ENCODE results near the gene TSPEAR. TPM values are rescaled to one million over a fixed set of nuclear protein-coding genes. Genes with fewer than 3 reads are reported as not detected.
A peak's percentile ranks its signal among the peaks of the same experiment; 100 is the strongest.

Gene TSPEAR
- total and polyA plus RNA-seq, 2 of the 13 experiments (the other 11 are each of a cell fraction or from before 2014, with no cell fraction given) = 0.07 to 0.32 TPM

DNA sequence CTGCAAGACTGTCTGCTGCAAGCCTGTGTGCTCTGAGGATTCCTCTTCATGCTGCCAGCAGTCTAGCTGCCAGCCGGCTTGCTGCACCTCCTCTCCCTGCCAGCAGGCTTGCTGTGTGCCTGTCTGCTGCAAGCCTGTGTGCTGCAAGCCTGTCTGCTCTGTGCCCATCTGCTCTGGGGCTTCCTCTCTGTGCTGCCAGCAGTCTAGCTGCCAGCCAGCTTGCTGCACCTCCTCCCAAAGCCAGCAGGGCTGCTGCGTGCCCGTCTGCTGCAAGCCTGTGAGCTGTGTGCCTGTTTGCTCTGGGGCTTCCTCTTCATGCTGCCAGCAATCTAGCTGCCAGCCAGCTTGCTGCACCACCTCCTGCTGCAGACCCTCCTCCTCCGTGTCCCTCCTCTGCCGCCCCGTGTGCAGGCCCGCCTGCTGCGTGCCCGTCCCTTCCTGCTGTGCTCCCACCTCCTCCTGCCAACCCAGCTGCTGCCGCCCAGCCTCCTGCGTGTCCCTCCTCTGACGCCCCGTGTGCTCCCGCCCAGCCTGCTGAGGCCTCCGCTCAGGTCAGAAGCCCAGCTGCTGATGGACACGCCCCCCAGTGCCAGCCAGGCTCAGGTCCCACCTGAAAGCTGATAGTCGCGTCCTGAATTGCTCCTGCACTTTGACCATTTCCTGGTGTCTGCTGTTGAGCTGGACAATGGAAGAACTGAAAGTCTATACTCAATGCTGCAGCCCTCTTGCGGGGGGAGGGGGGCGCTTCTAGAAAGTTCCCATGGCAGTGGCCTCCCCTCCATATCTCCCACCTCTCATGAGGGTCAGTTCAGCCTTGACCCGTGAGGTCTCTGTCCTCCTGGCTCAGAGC is 136.7 kb downstream of the TSPEAR start (continued):
- TF ChIP-seq, protein P1, sequence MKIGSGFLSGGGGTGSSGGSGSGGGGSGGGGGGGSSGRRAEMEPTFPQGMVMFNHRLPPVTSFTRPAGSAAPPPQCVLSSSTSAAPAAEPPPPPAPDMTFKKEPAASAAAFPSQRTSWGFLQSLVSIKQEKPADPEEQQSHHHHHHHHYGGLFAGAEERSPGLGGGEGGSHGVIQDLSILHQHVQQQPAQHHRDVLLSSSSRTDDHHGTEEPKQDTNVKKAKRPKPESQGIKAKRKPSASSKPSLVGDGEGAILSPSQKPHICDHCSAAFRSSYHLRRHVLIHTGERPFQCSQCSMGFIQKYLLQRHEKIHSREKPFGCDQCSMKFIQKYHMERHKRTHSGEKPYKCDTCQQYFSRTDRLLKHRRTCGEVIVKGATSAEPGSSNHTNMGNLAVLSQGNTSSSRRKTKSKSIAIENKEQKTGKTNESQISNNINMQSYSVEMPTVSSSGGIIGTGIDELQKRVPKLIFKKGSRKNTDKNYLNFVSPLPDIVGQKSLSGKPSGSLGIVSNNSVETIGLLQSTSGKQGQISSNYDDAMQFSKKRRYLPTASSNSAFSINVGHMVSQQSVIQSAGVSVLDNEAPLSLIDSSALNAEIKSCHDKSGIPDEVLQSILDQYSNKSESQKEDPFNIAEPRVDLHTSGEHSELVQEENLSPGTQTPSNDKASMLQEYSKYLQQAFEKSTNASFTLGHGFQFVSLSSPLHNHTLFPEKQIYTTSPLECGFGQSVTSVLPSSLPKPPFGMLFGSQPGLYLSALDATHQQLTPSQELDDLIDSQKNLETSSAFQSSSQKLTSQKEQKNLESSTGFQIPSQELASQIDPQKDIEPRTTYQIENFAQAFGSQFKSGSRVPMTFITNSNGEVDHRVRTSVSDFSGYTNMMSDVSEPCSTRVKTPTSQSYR (CRISPR knock-in tag; IDR thresholded peaks at IDR 0.05; ENCODE audit: borderline replicate concordance) = peak; percentile 80
- TF ChIP-seq SAP130 (CRISPR knock-in tag; IDR thresholded peaks at IDR 0.05; ENCODE audit: low read depth) (peak; percentile 78), PTBP1 (IDR thresholded peaks at IDR 0.05; ENCODE audit: low read depth, low read length, poor library complexity, severe bottlenecking) (no peak), NFE2L1 (CRISPR knock-in tag; IDR thresholded peaks at IDR 0.05; ENCODE audit: borderline replicate concordance) (no peak), GABPB1 (CRISPR knock-in tag; IDR thresholded peaks at IDR 0.05) (peak; percentile 43; the same call in 1 of the 2 replicates), YY1 (IDR thresholded peaks at IDR 0.05; ENCODE audit: insufficient read depth, insufficient replicate concordance, low read depth, low read length) (no peak), ZNF251 (CRISPR knock-in tag; IDR thresholded peaks at IDR 0.05) (0 out of 2 replicates have a peak, but pooled peaks have one; percentile 5), GABPA (IDR thresholded peaks at IDR 0.05; ENCODE audit: low read depth, low read length) (no peak), GABPA (CRISPR knock-in tag; IDR thresholded peaks at IDR 0.05; ENCODE audit: low read depth) (peak; percentile 49), ZNF292 (CRISPR knock-in tag; IDR thresholded peaks at IDR 0.05; ENCODE audit: borderline replicate concordance, low read depth) (peak; percentile 97), AKNA (CRISPR knock-in tag; IDR thresholded peaks at IDR 0.05; ENCODE audit: borderline replicate concordance) (no peak), TBL1XR1 (IDR thresholded peaks at IDR 0.05; ENCODE audit: borderline replicate concordance, low read length, partially characterized antibody) (no peak), ZNF747 (CRISPR knock-in tag; IDR thresholded peaks at IDR 0.05; ENCODE audit: borderline replicate concordance) (peak; percentile 87; the same call in 1 of the 2 replicates), HOXA3 (CRISPR knock-in tag; IDR thresholded peaks at IDR 0.05) (no peak; the same call in none of the 2 replicates), ZFP91 (CRISPR knock-in tag; IDR thresholded peaks at IDR 0.05; ENCODE audit: borderline replicate concordance) (peak; percentile 78; the same call in 1 of the 2 replicates), ZNF772 (CRISPR knock-in tag; IDR thresholded peaks at IDR 0.05) (peak; percentile 80; the same call in 1 of the 2 replicates)
- TF ChIP-seq, protein P2, sequence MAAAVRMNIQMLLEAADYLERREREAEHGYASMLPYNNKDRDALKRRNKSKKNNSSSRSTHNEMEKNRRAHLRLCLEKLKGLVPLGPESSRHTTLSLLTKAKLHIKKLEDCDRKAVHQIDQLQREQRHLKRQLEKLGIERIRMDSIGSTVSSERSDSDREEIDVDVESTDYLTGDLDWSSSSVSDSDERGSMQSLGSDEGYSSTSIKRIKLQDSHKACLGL (CRISPR knock-in tag; IDR thresholded peaks at IDR 0.05) = no peak
